Neural cell (in vitro differentiated cells): Measurements from ENCODE around the gene PDE3B.
"Not testable (repeated sequence)": the region's sequence is repeated elsewhere in the genome, so short reads cannot be mapped to it uniquely, and the experiment has no call there.

ENCODE experiments used
- CTCF ChIP-seq: fragments of 450-650 bp; IDR thresholded peaks from 2 replicates; pipeline ENCODE4 v1.5.1; 2014; ENCODE audit warnings: antibody characterized with exemption, mild to moderate bottlenecking, moderate library complexity; ENCODE audit not compliant: poor library complexity, severe bottlenecking
- EP300 ChIP-seq: fragments of 450-650 bp; conservative IDR thresholded peaks from 2 replicates; pipeline ENCODE4 v1.6.1; 2014; ENCODE audit warnings: antibody characterized with exemption, mild to moderate bottlenecking, moderate library complexity; ENCODE audit not compliant: poor library complexity, severe bottlenecking
- EZH2 ChIP-seq: fragments of 200-600, 300-800 bp; shearing (Covaris generic), sonication (generic); IDR thresholded peaks from 2 replicates; pipeline ENCODE4 v1.6.1; 2014; ENCODE audit warnings: antibody characterized with exemption, low read length, borderline replicate concordance, mild to moderate bottlenecking; ENCODE audit not compliant: insufficient read depth, poor library complexity, severe bottlenecking
- POLR2AphosphoS5 ChIP-seq: IDR thresholded peaks from 2 replicates; pipeline ENCODE4 v1.6.1; 2012
- SMC3 ChIP-seq: fragments of 450-650 bp; conservative IDR thresholded peaks from 2 replicates; pipeline ENCODE4 v1.6.1; 2014; ENCODE audit warnings: antibody characterized with exemption, mild to moderate bottlenecking, moderate library complexity; ENCODE audit not compliant: poor library complexity
- TAF1 ChIP-seq: IDR thresholded peaks from 2 replicates; pipeline ENCODE4 v1.6.1; 2012; ENCODE audit warnings: low read depth

GRCh38 chr11:14778460-14778859 is 134.9 kb downstream of the PDE3B start:
- not testable (repeated sequence) for TF ChIP-seq CTCF, POLR2AphosphoS5, SMC3, EP300, TAF1, EZH2
